GM13976 (cell line): ENCODE data around the gene ZNF653.

ENCODE experiments used
- DNase-seq: peaks from one replicate; pipeline ENCODE4 v3.0.0; 2012; ENCODE audit warnings: low spot score
- in situ Hi-C: fragments of 300-500 bp; cut with MboI; formaldehyde crosslinking; loops from one replicate; pipeline ENCODE4 v1.12.0; 2022; ENCODE audit warnings: low sequenced_read_pairs, mixed read lengths, inconsistent platforms; ENCODE audit not compliant: unreplicated experiment
- TF ChIP-seq, protein P1 (sequence below): IDR thresholded peaks from 2 replicates; pipeline ENCODE4 v1.5.1; 2012; ENCODE audit warnings: borderline replicate concordance, mild to moderate bottlenecking; ENCODE audit not compliant: insufficient read depth; ENCODE audit errors: extremely low read depth, missing control alignments, control extremely low read depth

Gene ZNF653

DNA sequence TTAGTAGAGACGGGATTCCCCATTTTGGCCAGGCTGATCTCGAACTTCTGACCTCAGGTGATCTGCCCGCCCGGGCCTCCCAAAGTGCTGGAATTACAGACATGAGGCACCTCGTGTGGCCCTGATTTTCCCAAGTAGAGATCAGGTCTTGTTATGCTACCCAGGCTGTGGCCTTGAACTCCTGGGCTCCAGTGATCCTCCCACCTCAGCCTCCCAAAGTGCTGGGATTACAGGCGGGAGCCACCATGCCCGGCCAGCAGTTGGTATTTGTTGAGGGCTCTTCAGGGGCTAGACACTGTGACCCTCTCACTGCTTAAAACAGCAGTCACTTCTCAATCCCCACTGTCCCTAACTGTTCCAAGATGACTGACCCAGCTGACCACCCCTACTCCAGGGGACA lies 16.3 kb downstream of the ZNF653 start:
- DNase-seq, result no peak
- TF ChIP-seq, protein P1, sequence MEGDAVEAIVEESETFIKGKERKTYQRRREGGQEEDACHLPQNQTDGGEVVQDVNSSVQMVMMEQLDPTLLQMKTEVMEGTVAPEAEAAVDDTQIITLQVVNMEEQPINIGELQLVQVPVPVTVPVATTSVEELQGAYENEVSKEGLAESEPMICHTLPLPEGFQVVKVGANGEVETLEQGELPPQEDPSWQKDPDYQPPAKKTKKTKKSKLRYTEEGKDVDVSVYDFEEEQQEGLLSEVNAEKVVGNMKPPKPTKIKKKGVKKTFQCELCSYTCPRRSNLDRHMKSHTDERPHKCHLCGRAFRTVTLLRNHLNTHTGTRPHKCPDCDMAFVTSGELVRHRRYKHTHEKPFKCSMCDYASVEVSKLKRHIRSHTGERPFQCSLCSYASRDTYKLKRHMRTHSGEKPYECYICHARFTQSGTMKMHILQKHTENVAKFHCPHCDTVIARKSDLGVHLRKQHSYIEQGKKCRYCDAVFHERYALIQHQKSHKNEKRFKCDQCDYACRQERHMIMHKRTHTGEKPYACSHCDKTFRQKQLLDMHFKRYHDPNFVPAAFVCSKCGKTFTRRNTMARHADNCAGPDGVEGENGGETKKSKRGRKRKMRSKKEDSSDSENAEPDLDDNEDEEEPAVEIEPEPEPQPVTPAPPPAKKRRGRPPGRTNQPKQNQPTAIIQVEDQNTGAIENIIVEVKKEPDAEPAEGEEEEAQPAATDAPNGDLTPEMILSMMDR, result no peak
- in situ Hi-C loops, result no loop called here

- in situ Hi-C loops, result no loop called here
- TF ChIP-seq, protein P1, result no peak
- DNase-seq, result no peak
Observed at GRCh38 chr19:11486661-11487503, 18.8 kb downstream of the ZNF653 start.

GRCh38 chr19:11485245-11485837 lies 20.3 kb downstream of the ZNF653 start:
- DNase-seq, result no peak
- in situ Hi-C loops, result no loop called here
- TF ChIP-seq, protein P1, result no peak

DNA sequence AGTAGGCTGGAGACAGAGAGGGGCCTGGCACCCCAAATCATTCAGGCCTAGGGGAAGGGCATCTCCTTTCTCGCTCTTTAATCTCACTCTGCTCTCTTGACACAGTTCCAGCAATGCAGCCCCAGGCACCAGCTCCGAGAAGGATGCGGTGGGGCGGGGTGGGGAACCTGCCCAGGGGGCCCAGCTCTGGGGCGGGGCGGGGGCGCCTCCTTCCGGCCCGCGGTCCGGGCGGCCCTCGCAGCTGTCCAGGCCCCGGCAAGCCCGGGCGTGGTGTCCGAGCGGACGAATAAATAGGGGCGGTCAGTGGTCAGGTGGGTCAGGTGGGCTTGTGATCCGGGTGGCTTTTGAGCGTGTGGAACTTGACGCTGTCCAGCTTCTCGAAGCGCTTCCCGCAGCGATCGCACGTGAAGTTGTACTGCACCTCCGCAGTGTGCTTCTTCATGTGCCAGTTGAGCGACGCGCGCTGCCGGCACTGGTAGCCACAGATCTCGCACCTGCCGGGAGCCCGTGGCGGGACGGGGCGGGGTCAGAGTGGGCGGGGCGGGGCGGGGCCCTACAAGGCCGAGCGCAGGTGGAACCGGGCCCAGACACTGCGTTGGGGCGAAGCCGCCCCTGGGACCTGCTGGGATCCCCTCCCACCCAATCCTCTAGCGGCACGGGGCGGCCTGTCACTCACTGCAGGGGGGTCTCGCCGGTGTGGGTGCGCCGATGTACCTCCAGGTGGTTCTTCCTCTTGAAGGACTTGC lies 22.1 kb downstream of the ZNF653 start:
- in situ Hi-C loops, result no loop called here
- TF ChIP-seq, protein P1, result no peak

GRCh38 chr19:11482384-11483050 lies 23.1 kb downstream of the ZNF653 start:
- TF ChIP-seq, protein P1, result peak; percentile 100
- peak; percentile 95 for DNase-seq
- in situ Hi-C loops, result no loop called here

More for the DNA sequence above, 22.1 kb downstream of the ZNF653 start:
- no peak for DNase-seq

GRCh38 chr19:11481534-11482383 lies 23.9 kb downstream of the ZNF653 start:
- in situ Hi-C loops, result no loop called here
- DNase-seq, result peak; percentile 93
- TF ChIP-seq, protein P1, result no peak
